Lower leg skin (tissue), 4 donors: ENCODE results near the gene CDK5. TPM values are rescaled to one million over a fixed set of nuclear protein-coding genes. Genes with fewer than 3 reads are reported as not detected.

ENCODE experiments used
- DNase-seq, 2 donors: peaks; one replicate each; pipeline ENCODE4 v3.0.0-alpha.2; 2019; ENCODE audit warnings: low spot score in 2 of 2
- H3K4me3 ChIP-seq: fragments of 200-600 bp; sonication (generic); 2 replicates; pipeline ENCODE4 v1.5.1; 2017; ENCODE audit warnings: mild to moderate bottlenecking, low read depth; ENCODE audit not compliant: poor library complexity, severe bottlenecking
- POLR2A ChIP-seq, 2 donors: fragments of 450-650 bp; IDR thresholded peaks; one replicate each; pipeline ENCODE4 v1.6.1; 2016 to 2017; ENCODE audit warnings: antibody characterized with exemption in 2 of 2, mild to moderate bottlenecking in 1 of 2, moderate library complexity in 1 of 2
- WGBS, 2 donors: methylation state at CpG; one replicate each; pipeline ENCODE4 v1.1.5; 2018; 5-methylcytosine and 5-hydroxymethylcytosine counted together
- intact Hi-C: fragments of 100-400 bp; cut with DNase I; formaldehyde crosslinking; loops from one replicate; pipeline ENCODE4 v1.15.0; 2023; ENCODE audit warnings: low total_unique reads
- total RNA-seq, 4 donors: library from RNA; depleted of rRNA; stranded (reverse); fragments of >200 nt; gene quantifications; one replicate each; pipeline ENCODE4 v1.1.0, GENCODE V29; 2016
- TF ChIP-seq, protein P1 (sequence below), 3 donors: fragments of 450-650 bp; IDR thresholded peaks; one replicate each; pipeline ENCODE4 v1.5.1; 2016; ENCODE audit warnings: antibody characterized with exemption in 3 of 3, mild to moderate bottlenecking in 3 of 3, moderate library complexity in 2 of 3

The CDK5 gene
- total RNA-seq, 4 donors from 2014 or later = 3.9 to 13.7 (median 7.2) TPM

DNA sequence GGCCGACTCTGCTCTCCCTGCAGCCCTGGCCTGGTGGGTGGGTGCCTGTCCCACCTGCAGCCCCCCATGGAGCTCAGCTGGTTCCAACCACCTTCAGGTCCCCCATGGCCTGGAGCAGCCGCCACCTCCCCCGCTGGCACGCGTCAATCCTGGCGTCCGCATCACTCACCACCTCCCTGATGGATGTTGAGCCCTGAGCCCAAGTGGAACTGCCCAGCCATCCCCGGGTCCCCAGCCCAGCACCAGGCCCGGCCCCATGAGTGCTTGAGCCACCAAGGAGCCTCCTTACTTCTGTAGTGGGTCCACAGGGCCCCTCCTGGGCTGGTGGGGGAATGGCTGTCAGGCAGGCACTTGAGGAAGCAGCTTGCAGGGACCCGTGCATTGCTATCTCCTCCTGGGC, 43.2 kb upstream of the CDK5 start:
- no peak for DNase-seq
- 90 to 93% methylated on average over 7 to 10 of the region's 10 CpGs for WGBS, 2 donors
- intact Hi-C loops = no loop called here
- TF ChIP-seq, protein P1, sequence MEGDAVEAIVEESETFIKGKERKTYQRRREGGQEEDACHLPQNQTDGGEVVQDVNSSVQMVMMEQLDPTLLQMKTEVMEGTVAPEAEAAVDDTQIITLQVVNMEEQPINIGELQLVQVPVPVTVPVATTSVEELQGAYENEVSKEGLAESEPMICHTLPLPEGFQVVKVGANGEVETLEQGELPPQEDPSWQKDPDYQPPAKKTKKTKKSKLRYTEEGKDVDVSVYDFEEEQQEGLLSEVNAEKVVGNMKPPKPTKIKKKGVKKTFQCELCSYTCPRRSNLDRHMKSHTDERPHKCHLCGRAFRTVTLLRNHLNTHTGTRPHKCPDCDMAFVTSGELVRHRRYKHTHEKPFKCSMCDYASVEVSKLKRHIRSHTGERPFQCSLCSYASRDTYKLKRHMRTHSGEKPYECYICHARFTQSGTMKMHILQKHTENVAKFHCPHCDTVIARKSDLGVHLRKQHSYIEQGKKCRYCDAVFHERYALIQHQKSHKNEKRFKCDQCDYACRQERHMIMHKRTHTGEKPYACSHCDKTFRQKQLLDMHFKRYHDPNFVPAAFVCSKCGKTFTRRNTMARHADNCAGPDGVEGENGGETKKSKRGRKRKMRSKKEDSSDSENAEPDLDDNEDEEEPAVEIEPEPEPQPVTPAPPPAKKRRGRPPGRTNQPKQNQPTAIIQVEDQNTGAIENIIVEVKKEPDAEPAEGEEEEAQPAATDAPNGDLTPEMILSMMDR (IDR thresholded peaks at IDR 0.05) = no peak
- no peak for TF ChIP-seq POLR2A (IDR thresholded peaks at IDR 0.05)
- no peak overlapping the region for H3K4me3 ChIP-seq

DNA sequence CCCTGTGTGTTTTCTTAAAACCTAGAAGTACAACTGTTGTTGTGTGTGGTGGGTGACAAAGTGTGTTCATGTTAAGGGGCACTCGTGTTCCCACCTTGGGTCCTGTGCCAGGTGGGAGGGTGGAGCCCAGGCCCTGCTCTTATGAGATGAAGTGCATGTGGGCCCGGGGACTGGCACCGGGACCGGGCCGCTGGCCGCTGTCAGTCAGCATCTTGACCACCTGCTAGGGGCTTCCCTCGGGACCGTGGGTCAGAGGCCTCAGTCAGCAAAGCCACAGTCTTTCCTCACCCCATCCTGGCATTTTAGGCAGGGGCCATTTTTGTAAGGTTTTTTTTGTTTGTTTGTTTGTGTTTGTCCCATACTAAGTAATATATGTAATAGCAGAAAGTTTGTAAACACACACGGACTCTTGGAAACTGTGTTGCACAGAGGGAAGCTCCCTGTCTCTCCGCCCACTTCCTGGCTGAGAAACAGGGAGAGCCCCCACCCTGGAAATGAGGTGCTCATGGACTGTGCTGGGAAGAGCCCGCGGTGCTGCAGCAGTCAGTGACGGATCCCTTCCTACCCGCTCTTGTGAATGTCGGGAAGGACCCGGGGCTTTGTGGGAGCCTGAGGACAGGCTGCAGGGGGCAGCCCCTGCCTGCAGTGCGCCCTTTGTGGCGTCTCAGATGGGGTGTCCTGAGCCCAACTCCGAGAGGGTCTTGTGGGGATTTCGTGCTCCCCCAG, 42.0 kb upstream of the CDK5 start:
- no peak for DNase-seq
- intact Hi-C loops = no loop called here
- H3K4me3 ChIP-seq = no peak overlapping the region
- WGBS, 2 donors = 70 to 78% methylated on average over 17 to 20 of the region's 20 CpGs
- TF ChIP-seq, protein P1 (IDR thresholded peaks at IDR 0.05) = no peak
- no peak for TF ChIP-seq POLR2A (IDR thresholded peaks at IDR 0.05)

DNA sequence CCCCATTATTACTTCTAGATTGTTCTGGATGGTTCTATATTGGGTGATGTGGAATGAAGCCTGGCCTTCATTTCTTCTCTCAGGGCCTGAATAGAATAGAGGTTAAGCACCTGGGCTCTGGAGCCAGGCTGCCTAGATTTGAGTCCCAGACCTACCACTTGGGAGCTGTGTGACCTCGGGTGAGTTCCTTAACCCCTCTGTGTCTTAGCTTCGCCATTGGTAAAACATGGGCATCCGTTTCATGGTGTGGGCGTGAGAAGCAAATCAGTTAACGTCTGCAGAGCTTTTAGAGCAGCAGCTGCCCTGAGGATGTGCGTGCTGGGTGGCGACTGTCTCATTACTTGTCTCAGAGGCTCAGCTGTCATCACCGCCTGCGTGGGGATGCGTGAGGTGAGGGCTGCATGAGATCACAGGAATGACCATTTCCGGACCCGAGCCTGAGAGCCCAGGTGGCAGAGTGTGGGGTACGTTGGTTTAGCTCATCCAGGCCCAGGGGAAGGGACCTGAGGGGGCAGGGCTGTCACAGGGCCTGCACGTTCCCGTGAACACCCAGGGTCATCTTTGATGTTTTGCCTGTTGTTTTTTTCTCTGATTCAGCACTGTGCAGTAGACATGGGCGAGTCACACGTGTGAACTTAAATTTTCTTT, 38.3 kb upstream of the CDK5 start:
- intact Hi-C loops = no loop called here
- H3K4me3 ChIP-seq = no peak overlapping the region
- WGBS, 2 donors = 80 to 82% methylated on average over 17 of the region's 17 CpGs
- DNase-seq = no peak
- TF ChIP-seq, protein P1 (IDR thresholded peaks at IDR 0.05) = no peak
- TF ChIP-seq POLR2A (IDR thresholded peaks at IDR 0.05) = no peak

DNA sequence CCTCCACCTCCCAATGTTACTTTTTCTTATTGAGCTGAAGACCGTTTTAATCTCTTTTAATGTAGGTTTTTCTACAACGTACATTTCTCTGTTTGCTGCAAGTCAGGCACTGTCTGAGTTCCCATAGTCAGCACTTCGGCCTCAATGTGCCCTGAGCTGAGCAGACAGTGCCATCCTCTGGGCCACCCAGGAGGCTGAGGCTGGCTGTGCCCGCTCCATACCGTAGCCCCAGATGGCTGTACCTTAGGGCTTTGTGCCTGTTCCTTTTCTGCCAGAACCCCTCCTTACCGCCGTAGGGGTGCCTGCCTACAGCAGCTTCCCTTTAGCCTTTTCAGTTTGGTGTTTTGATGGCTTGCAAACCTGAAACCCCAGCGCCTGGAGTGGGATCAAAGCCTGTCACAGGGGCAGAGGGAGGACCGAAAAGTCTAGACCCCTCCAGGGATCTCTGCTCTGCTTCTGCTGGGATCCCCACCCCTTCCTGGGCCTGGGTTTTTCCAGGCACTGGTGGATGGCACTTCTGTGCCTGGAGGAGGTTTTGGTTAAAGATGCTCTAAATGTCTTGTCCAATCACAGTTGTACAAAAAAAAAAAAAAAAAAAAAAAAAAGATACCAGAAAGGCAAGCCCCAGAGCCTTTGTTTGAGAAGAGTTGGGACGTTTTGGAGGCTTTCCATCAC, 37.6 kb upstream of the CDK5 start:
- intact Hi-C loops = no loop called here
- 56 to 58% methylated on average over 10 of the region's 10 CpGs for WGBS, 2 donors
- no peak overlapping the region for H3K4me3 ChIP-seq
- DNase-seq = no peak
- no peak for TF ChIP-seq POLR2A (IDR thresholded peaks at IDR 0.05)
- TF ChIP-seq, protein P1 (IDR thresholded peaks at IDR 0.05) = no peak

DNA sequence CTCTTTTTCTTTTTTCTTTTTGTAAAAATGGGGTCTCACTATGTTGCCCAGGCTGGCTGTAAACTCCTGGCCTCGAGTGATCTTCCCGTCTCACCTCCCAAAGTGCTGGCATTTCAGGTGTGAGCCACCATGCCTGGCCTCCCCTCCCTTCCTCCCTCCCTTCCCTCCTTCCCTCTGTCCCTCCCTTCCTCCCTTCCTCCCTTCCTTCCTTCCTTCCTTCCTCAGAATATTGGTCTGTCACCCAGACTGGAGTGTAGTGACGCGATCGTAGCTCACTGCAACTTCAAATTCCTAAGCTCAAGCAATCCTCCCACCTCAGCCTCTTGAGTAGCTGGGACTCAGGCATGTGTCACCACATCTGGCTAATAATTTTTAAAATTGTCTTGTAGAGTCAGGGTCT, 37.0 kb upstream of the CDK5 start:
- DNase-seq = no peak
- 88% methylated on average over 5 of the region's 5 CpGs for WGBS, 2 donors
- intact Hi-C loops = no loop called here
- TF ChIP-seq POLR2A (IDR thresholded peaks at IDR 0.05) = no peak
- TF ChIP-seq, protein P1 (IDR thresholded peaks at IDR 0.05) = no peak
- H3K4me3 ChIP-seq = no peak overlapping the region
